SKM-1 treated with dmso at 0.1 percent for 144 hours (cell line): ENCODE results near the gene CDK14.
"Not testable (repeated sequence)": the region's sequence is repeated elsewhere in the genome, so short reads cannot be mapped to it uniquely, and the experiment has no call there.

Source experiments
- DNase-seq: peaks from one replicate; lab custom pipeline; 2025; ENCODE audit not compliant: unreplicated experiment; lab: John Stamatoyannopoulos, UW

The CDK14 gene

GRCh38 chr7:90715067-90715466, 118.9 kb downstream of the CDK14 start:
- DNase-seq: no peak

GRCh38 chr7:90717296-90718060, 121.4 kb downstream of the CDK14 start:
- no peak for DNase-seq

GRCh38 chr7:90719155-90719554, 123.0 kb downstream of the CDK14 start:
- no peak for DNase-seq

DNA sequence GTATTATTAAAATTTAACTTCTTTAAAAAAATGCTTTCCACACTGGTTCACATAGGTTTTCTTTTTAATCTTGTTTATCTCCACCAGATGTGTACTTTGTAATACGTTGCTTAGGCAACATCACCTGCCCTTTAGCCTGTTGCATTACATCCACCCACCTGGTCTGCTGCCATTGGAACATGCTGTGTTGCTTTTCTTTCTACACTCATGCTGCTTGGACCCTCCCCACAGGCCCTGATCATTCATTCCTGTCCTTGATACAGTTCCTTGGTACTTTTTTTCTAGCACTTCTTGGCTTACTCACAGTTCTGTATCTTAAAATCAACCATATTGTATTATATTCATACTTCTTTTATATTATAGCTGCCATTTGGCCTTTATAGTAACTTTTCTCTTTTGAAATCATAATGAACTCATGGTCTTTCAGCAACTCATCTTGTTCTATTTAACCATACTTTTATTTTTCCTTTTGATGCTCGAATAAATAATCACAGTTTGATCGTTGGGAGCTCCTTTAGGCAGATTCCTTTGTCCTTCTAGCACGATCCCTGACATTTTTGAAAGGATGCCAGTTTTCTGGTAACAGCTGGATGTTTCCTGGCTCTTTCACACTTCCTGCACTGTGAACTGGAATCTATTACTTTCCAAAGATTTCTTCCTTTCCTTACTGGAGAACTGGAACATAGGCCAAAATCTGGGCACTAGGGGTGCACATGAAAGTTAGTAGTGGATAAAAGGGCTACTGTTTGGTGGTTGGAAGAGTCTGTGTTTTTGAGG, 125.1 kb downstream of the CDK14 start:
- DNase-seq: no peak

DNA sequence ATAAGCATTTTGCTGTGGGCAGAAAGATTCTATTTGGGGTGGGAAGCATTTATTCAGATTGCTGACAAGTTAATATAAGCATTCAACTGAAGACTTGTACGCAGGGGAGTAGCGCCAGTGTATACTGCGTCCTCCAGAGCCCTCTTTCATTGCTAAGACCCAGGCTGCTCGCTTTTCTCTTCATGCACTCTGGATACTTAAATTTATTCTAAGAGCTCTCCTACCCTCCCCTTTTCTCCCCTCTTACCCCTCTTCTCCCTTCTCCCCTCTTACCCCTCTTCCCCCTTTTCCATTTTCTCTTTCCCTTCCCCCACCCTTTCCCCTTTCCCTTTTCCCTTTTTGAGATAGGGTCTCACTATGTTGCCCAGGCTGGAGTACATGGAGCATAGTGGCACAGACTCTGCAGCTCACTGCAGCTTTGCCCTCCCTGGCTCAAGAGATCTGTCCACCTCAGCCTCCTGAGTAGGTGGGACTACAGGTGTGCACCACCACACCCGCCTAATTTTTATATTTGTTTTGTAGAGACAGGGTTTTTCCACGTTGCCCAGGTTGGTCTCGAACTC, 125.8 kb downstream of the CDK14 start:
- no peak for DNase-seq

- no peak for DNase-seq
These were observed 127.1 kb downstream of the CDK14 start for GRCh38 chr7:90723233-90723632.

DNA sequence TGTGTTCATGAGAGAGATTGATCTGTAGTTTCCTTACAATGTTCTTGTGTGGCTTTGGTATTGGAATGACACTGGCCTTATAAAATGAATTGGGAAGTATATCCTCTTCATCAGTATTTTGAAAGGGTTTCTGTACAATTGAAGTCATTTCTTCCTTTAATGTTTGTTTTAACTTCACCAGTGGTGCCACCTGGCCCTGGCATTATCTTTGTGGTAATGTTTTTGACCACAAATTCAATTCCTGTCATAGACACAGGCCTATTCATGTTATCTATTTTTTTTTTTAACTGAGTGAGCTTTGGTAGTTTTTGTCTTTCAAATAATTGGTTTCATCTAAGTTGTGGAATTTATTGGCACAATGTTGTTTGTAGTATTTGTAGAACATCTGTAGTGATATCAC, 127.7 kb downstream of the CDK14 start:
- no peak for DNase-seq

DNA sequence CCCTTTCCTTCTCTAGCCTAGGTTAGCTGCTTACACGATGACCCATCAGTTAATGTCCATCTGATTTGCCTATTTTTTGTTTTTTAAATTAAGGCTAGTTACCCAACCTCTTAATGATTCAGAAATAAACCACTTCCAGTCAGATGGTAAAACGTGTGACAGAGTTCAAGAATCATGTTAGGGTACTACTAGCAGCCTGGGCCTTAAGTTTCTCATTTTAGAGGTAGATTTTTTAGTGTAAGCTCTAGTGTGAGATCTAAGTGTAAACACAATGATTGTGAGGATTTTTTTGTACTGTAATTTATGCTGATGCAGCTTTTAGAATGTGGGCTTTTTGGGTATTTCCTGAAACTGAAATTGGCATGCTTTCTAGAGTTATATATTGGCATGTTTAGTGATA, 130.0 kb downstream of the CDK14 start:
- no peak for DNase-seq

- no peak for DNase-seq
These were observed 130.5 kb downstream of the CDK14 start for GRCh38 chr7:90726623-90727022.

DNA sequence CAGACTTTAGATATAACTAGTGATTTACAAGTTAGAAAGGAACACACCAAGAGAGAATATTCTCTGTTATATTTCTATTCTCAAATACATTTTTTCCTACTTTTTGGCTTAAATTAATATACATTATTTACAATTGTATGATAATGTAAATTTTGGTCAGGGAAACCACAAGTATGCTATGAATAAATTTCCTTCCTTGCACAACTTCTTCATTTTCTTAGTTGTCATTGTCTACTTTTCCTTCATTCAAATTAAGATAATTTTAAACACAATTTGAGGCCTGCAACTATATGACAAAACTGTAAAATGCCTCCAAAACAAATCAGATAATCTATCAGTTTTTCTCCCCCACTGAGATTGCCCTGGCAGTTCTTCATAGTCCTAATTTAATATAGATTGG, 131.3 kb downstream of the CDK14 start:
- DNase-seq: no peak

DNA sequence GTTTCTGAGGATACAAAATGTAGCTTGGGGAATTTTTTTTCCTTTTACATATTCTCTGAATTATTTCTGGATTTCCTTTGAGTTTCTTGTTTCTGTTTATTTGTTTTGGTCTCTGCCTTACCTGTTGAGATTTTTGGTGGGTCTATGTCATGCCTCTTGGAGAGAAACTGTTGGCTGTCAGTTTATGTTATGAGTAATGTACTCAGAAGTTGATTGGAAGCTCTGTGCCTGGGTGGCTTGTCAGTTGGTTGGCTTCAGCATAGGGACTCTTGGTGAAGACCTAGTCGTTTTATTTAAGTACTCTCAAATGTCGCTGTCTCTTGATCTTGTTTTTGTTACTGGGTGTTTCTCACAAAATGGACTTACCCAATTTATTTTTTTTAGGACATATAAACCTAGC, 132.4 kb downstream of the CDK14 start:
- DNase-seq: no peak

GRCh38 chr7:90735611-90736280, 139.6 kb downstream of the CDK14 start:
- not testable (repeated sequence) for DNase-seq

DNA sequence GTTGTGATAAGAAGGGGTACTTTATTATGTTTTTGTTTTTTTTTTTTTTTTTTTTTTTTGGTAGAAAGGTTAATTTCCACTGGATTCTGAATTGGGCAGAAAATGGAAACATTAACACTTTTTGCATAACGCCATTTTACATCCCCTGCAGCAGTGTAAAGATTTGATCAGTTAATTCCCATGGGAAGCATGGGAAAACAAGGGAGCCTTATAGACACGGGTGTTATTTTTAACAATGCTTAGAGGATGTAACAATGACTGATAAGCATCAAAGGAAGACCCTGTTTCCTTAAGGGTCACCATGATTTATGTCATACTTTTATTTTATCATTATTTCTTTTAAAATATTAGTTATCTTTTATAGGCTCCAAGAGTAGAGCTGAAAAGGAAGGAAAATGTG, 140.2 kb downstream of the CDK14 start:
- no peak for DNase-seq

- DNase-seq: peak; percentile 70
These were observed 141.1 kb downstream of the CDK14 start for GRCh38 chr7:90736968-90737939.

GRCh38 chr7:90738249-90738648, 142.1 kb downstream of the CDK14 start:
- DNase-seq: no peak

- no peak for DNase-seq
These were observed 143.6 kb downstream of the CDK14 start for GRCh38 chr7:90739716-90740115.

DNA sequence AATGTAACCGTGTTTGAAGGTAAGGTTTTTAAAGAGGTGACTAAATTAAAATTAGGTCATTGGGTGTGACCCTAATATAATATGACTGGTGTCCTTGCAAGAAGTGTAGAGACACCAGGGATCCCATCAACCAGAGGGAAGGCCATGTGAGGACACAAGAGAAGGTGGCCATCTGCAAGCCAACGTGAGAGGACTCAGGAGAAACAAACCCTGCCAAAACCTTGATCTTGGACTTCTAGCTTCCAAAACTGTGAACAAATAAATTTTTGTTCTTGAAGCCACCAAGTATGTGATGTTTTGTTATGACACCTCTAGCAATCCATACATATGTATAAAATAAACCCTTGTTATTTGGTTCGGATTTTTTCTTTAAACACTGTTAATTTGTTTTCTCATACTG, 144.3 kb downstream of the CDK14 start:
- DNase-seq: no peak

GRCh38 chr7:90743626-90744025, 147.5 kb downstream of the CDK14 start:
- no peak for DNase-seq

DNA sequence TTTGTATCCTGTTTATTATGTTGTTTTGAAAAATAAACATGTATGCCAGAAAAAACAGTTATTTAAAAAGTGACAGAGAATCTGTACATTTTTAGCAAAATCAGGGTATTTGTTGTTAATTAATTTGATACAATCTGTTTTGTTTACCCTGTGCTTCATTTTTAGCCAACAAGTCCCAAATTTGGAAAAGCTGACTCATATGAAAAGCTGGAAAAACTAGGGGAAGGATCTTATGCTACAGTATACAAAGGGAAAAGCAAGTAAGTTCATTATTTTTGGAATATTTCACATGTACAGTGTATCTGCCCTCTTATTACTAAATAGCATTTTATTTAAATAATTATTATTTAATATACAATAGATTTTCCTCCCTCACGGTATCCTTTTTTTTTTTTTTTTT, 151.4 kb downstream of the CDK14 start:
- no peak for DNase-seq

DNA sequence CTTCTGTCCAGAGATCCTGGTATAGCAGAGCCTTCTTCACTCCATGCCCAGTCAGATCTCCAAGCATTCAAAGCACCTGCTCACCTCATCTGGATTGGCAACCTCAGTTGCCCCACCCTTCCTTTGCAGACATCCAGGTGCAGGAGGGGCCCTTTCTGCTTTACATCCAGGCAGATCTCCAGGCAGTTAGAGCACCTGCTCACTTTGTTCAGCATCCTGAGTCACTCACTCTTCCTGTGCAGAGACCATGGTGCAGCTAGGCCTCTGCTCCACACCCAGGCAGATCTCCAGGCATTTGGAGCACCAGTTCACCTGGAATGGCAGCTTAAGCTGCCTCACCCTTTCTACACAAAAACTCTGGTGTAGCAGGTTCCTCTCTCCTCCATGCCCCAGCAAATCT, 153.1 kb downstream of the CDK14 start:
- DNase-seq: no peak
